ENCODE data around the gene TTR. TPM values are rescaled to one million over a fixed set of nuclear protein-coding genes. Genes with fewer than 3 reads are reported as not detected.
A peak's percentile ranks its signal among the peaks of the same experiment; 100 is the strongest.

The TTR gene
- polyA plus RNA-seq, 1 of the 3 experiments (the other 2 are of a cell fraction) = not detected

DNA sequence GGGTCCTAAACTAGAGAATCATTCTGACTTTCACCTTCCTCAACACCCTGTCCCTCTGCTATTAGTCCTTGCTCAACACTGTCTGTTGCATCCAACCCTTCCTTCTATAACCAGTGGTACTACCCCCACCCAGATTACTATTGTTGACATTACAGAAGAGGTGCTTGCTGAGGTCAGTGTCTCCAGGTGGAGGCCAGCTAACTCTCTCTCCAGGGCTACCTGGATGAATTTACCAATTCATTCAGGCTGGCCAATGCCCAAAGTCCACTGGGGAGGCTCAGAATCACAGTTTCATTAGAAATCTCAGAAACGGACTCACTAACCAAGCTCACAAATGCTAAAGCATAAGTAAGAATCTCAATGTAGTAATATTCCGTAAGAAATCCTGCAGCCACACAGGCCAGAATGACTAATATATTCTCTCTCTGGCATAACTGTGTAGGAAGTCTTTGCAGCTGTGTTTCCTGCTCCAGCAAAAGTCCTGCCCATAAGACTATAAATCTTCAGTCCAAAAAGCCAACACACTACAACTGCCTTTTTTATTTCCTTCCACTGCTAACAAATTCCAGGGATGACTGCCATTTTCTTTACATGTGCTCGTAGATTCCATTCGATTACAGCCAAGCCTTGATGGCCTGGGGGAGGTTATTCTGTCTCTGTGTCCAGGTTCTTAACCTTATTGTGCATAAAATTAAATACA is 10.0 kb upstream of the TTR start:
- no peak overlapping the region for H3K9ac ChIP-seq
- H3K36me3 ChIP-seq (replicated peaks in 1 of 2; ENCODE audit: control insufficient read depth in 1 of 2, insufficient read depth in 2 of 2, low read length in 1 of 2) = no peaks in the 10 kb centered on the region
- peak overlapping the region; percentile 40; the same call in 1 of the 2 replicates for H3K4me2 ChIP-seq
- H4K20me1 ChIP-seq (ENCODE audit: insufficient read depth) = no peaks in the 10 kb centered on the region
- 23% methylated on average over 4 of the region's 4 CpGs for WGBS (ENCODE audit: low lambda C conversion rate)
- POLR2A ChIA-PET = no interaction called here
- peak overlapping the region; percentile 72; the same call in 1 of the 2 replicates for H2AFZ ChIP-seq (ENCODE audit: low read depth)
- no peaks in the 10 kb centered on the region; a peak in 2 of 4 replicates for H3K4me1 ChIP-seq (ENCODE audit: control insufficient read depth in 1 of 2, insufficient read depth in 2 of 2, low read depth in 1 of 2, low read length in 1 of 2)
- no peak for DNase-seq
- no peaks in the 10 kb centered on the region for H3K9me2 ChIP-seq
- no peaks in the 10 kb centered on the region for H3K27me3 ChIP-seq (ENCODE audit: insufficient read depth)
- H3K79me2 ChIP-seq (ENCODE audit: insufficient read depth) = no peaks in the 10 kb centered on the region
- no peaks in the 10 kb centered on the region for H3K9me3 ChIP-seq
- TF ChIP-seq FOSL2 (IDR thresholded peaks at IDR 0.05; ENCODE audit: borderline replicate concordance, low read depth) (no peak), FOXJ3 (CRISPR knock-in tag; IDR thresholded peaks at IDR 0.05) (no peak), TCF12 (IDR thresholded peaks at IDR 0.05) (peak; percentile 74), TEAD4 (IDR thresholded peaks at IDR 0.05; ENCODE audit: borderline replicate concordance, insufficient read depth) (peak; percentile 56; the same call in 1 of the 2 replicates), YY1 (IDR thresholded peaks at IDR 0.05; ENCODE audit: low read depth) (no peak), EZH2phosphoT487 (IDR thresholded peaks at IDR 0.05; ENCODE audit: borderline replicate concordance, low read depth) (no peak), EP300 (IDR thresholded peaks at IDR 0.05; ENCODE audit: borderline replicate concordance in 1 of 2, low read depth in 1 of 2, low read length in 1 of 2) (peak in 1 of 2 experiments; percentile 38; a peak in 1 of 4 replicates), NFIC (IDR thresholded peaks at IDR 0.05; ENCODE audit: borderline replicate concordance) (0 out of 2 replicates have a peak, but pooled peaks have one; percentile 12), MEF2A (IDR thresholded peaks at IDR 0.05; ENCODE audit: borderline replicate concordance, low read depth) (no peak), SMC3 (IDR thresholded peaks at IDR 0.05; ENCODE audit: low read depth, low read length) (no peak), JUND (IDR thresholded peaks at IDR 0.05) (peak; percentile 34; the same call in 1 of the 2 replicates), TAF1 (IDR thresholded peaks at IDR 0.05; ENCODE audit: borderline replicate concordance, low read depth, low read length) (no peak), MXI1 (IDR thresholded peaks at IDR 0.05; ENCODE audit: low read depth, low read length) (no peak)
- TF ChIP-seq, protein P1, sequence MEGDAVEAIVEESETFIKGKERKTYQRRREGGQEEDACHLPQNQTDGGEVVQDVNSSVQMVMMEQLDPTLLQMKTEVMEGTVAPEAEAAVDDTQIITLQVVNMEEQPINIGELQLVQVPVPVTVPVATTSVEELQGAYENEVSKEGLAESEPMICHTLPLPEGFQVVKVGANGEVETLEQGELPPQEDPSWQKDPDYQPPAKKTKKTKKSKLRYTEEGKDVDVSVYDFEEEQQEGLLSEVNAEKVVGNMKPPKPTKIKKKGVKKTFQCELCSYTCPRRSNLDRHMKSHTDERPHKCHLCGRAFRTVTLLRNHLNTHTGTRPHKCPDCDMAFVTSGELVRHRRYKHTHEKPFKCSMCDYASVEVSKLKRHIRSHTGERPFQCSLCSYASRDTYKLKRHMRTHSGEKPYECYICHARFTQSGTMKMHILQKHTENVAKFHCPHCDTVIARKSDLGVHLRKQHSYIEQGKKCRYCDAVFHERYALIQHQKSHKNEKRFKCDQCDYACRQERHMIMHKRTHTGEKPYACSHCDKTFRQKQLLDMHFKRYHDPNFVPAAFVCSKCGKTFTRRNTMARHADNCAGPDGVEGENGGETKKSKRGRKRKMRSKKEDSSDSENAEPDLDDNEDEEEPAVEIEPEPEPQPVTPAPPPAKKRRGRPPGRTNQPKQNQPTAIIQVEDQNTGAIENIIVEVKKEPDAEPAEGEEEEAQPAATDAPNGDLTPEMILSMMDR (IDR thresholded peaks at IDR 0.05) = no peak
- TF ChIP-seq, protein P2, sequence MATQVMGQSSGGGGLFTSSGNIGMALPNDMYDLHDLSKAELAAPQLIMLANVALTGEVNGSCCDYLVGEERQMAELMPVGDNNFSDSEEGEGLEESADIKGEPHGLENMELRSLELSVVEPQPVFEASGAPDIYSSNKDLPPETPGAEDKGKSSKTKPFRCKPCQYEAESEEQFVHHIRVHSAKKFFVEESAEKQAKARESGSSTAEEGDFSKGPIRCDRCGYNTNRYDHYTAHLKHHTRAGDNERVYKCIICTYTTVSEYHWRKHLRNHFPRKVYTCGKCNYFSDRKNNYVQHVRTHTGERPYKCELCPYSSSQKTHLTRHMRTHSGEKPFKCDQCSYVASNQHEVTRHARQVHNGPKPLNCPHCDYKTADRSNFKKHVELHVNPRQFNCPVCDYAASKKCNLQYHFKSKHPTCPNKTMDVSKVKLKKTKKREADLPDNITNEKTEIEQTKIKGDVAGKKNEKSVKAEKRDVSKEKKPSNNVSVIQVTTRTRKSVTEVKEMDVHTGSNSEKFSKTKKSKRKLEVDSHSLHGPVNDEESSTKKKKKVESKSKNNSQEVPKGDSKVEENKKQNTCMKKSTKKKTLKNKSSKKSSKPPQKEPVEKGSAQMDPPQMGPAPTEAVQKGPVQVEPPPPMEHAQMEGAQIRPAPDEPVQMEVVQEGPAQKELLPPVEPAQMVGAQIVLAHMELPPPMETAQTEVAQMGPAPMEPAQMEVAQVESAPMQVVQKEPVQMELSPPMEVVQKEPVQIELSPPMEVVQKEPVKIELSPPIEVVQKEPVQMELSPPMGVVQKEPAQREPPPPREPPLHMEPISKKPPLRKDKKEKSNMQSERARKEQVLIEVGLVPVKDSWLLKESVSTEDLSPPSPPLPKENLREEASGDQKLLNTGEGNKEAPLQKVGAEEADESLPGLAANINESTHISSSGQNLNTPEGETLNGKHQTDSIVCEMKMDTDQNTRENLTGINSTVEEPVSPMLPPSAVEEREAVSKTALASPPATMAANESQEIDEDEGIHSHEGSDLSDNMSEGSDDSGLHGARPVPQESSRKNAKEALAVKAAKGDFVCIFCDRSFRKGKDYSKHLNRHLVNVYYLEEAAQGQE (IDR thresholded peaks at IDR 0.05; ENCODE audit: low read depth, low read length) = no peak
- TF ChIP-seq, protein P3, sequence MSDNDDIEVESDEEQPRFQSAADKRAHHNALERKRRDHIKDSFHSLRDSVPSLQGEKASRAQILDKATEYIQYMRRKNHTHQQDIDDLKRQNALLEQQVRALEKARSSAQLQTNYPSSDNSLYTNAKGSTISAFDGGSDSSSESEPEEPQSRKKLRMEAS (IDR thresholded peaks at IDR 0.05; ENCODE audit: low read depth) = peak; percentile 48; the same call in 1 of the 2 replicates
- TF ChIP-seq, protein P4, sequence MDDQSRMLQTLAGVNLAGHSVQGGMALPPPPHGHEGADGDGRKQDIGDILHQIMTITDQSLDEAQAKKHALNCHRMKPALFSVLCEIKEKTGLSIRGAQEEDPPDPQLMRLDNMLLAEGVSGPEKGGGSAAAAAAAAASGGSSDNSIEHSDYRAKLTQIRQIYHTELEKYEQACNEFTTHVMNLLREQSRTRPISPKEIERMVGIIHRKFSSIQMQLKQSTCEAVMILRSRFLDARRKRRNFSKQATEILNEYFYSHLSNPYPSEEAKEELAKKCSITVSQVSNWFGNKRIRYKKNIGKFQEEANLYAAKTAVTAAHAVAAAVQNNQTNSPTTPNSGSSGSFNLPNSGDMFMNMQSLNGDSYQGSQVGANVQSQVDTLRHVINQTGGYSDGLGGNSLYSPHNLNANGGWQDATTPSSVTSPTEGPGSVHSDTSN (IDR thresholded peaks at IDR 0.05) = peak; percentile 68
- peak overlapping the region in 1 of 2 experiments; percentile 37; a peak in 1 of 4 replicates for H3K27ac ChIP-seq (ENCODE audit: low read depth in 2 of 2, low read length in 1 of 2)
- H3F3A ChIP-seq (replicated peaks; ENCODE audit: insufficient read depth) = peaks cover 4% of the 10 kb centered on the region
- no peak overlapping the region for H3K4me3 ChIP-seq (ENCODE audit: low read depth in 2 of 2, low read length in 1 of 2)
- CTCF ChIA-PET = interaction anchor here (1.5 kb wide), 1 partner anchor 396 kb away, joined by 4 read pairs; no protein-coding TSS in a partner anchor
